K562 (cell line): ENCODE data around the gene SAMM50. TPM values are rescaled to one million over a fixed set of nuclear protein-coding genes. Genes with fewer than 3 reads are reported as not detected.

Source experiments
- CBFA2T2 ChIP-seq: fragments of 450-650 bp; conservative IDR thresholded peaks from 2 replicates; pipeline ENCODE4 v1.6.1; 2017; ENCODE audit warnings: mild to moderate bottlenecking
- CHD4 ChIP-seq: fragments of 200-600 bp; sonication (generic); IDR thresholded peaks from 3 replicates; pipeline ENCODE4 v1.6.1; 2012; ENCODE audit warnings: low read depth, mild to moderate bottlenecking, mixed read lengths, low read length, inconsistent platforms; ENCODE audit not compliant: insufficient read depth, insufficient replicate concordance, poor library complexity, severe bottlenecking
- CREBBP ChIP-seq: IDR thresholded peaks from one replicate; pipeline ENCODE4 v1.6.1; 2012; ENCODE audit warnings: low read depth, mild to moderate bottlenecking, control low read depth, inconsistent platforms, low read length
- CXXC5 ChIP-seq: fragments of 250-450 bp; sonication (Bioruptor Pico); IDR thresholded peaks from 2 replicates; pipeline ENCODE4 v1.8.0; 2022; ENCODE audit warnings: inconsistent platforms, mild to moderate bottlenecking, moderate library complexity
- DACH1 ChIP-seq: fragments of 450-650 bp; IDR thresholded peaks from 2 replicates; pipeline ENCODE4 v1.6.1; 2018; ENCODE audit not compliant: partially characterized antibody
- ELF4 ChIP-seq: fragments of 450-650 bp; formaldehyde crosslinking; IDR thresholded peaks from 2 replicates; pipeline ENCODE4 v1.4.0; 2022; ENCODE audit warnings: missing genetic modification characterization
- ERF ChIP-seq: fragments of 450-650 bp; formaldehyde crosslinking; IDR thresholded peaks from 2 replicates; pipeline ENCODE4 v1.4.0; 2020; ENCODE audit warnings: mild to moderate bottlenecking, mixed read lengths
- FOXA1 ChIP-seq: fragments of 450-650 bp; IDR thresholded peaks from 2 replicates; pipeline ENCODE4 v1.6.1; 2016; ENCODE audit warnings: mild to moderate bottlenecking, borderline replicate concordance
- HDAC3 ChIP-seq: fragments of 450-650 bp; IDR thresholded peaks from 2 replicates; pipeline ENCODE4 v1.6.1; 2018; ENCODE audit warnings: borderline replicate concordance, mild to moderate bottlenecking, moderate library complexity; ENCODE audit not compliant: partially characterized antibody
- MAFG ChIP-seq: fragments of 450-650 bp; conservative IDR thresholded peaks from 2 replicates; pipeline ENCODE4 v1.6.1; 2016; ENCODE audit warnings: missing genetic modification characterization, missing compliant biosample characterization
- MAFK ChIP-seq: IDR thresholded peaks from 2 replicates; pipeline ENCODE4 v1.6.1; 2011; ENCODE audit warnings: low read length, improper control_type of control experiment
- MTA2 ChIP-seq: fragments of 450-650 bp; IDR thresholded peaks from 2 replicates; pipeline ENCODE4 v1.6.1; 2016; ENCODE audit warnings: low read depth
- NCOA1 ChIP-seq: fragments of 450-650 bp; IDR thresholded peaks from 2 replicates; pipeline ENCODE4 v1.6.1; 2016; ENCODE audit warnings: low read depth
- NCOA4 ChIP-seq: fragments of 450-650 bp; IDR thresholded peaks from 2 replicates; pipeline ENCODE4 v1.6.1; 2018; ENCODE audit warnings: mild to moderate bottlenecking; ENCODE audit not compliant: partially characterized antibody
- NCOR1 ChIP-seq: fragments of 450-650 bp; IDR thresholded peaks from 2 replicates; pipeline ENCODE4 v1.6.1; 2016; ENCODE audit warnings: mild to moderate bottlenecking, moderate library complexity
- NEUROD1 ChIP-seq: fragments of 150-350 bp; IDR thresholded peaks from 2 replicates; pipeline ENCODE4 v1.6.1; 2014; ENCODE audit warnings: borderline replicate concordance, low read length, low read depth; ENCODE audit not compliant: partially characterized antibody
- RB1 ChIP-seq: fragments of 450-650 bp; IDR thresholded peaks from 2 replicates; pipeline ENCODE4 v1.6.1; 2017; ENCODE audit warnings: low read depth, mild to moderate bottlenecking
- RBM14 ChIP-seq: fragments of 200-400 bp; formaldehyde crosslinking; IDR thresholded peaks from 2 replicates; pipeline ENCODE4 v1.6.1; 2018; ENCODE audit warnings: low read depth, mild to moderate bottlenecking, low read length, moderate library complexity, borderline replicate concordance; ENCODE audit not compliant: insufficient read depth
- RHOXF2B ChIP-seq: fragments of 250-450 bp; sonication (Bioruptor Pico); conservative IDR thresholded peaks from 2 replicates; pipeline ENCODE4 v1.5.1; 2021
- TRIM28 ChIP-seq: fragments of 450-650 bp; IDR thresholded peaks from 2 replicates; pipeline ENCODE4 v1.6.1; 2017
- ZNF133 ChIP-seq: fragments of 250-450 bp; sonication (Bioruptor Pico); IDR thresholded peaks from 2 replicates; pipeline ENCODE4 v1.4.0; 2020; ENCODE audit warnings: mild to moderate bottlenecking
- ZNF24 ChIP-seq: fragments of 450-650 bp; IDR thresholded peaks from 2 replicates; pipeline ENCODE4 v1.6.1; 2016
- ZNF253 ChIP-seq: fragments of 250-450 bp; sonication (Bioruptor Pico); conservative IDR thresholded peaks from 2 replicates; pipeline ENCODE4 v1.6.1; 2021; ENCODE audit warnings: mild to moderate bottlenecking
- polyA plus RNA-seq, 8 experiments: library from polyadenylated mRNA; depleted of rRNA in 4 of 8; stranded (reverse) in 5 of 8; unstranded in 3 of 8; fragments of >200 nt; fragmentation: Nextera tagmentation in 2 of 8; fragmentation: Illumina TruSeq in 1 of 8; extraction: Ambion mirVana in 2 of 8; extraction: Trizol in 1 of 8; gene quantifications; 2 replicates each; pipeline versions ENCODE4 v1.2.1 to v1.2.3, GENCODE V29; 2011 to 2014; ENCODE audit warnings: inconsistent platforms in 1 of 8, missing spikeins in 1 of 8
- total RNA-seq, 7 experiments: library from RNA; depleted of rRNA in 6 of 7; stranded (reverse); fragments of >200 nt in 6 of 7; fragmentation: Illumina TruSeq in 2 of 7; extraction: Trizol in 2 of 7; gene quantifications; 2 replicates each; pipeline versions ENCODE4 v1.2.1 to v1.2.3, GENCODE V29; 2011 to 2021; ENCODE audit warnings: low replicate concordance in 1 of 7
- TF ChIP-seq, protein P1 (sequence below): fragments of 450-650 bp; formaldehyde crosslinking; IDR thresholded peaks from 2 replicates; pipeline ENCODE4 v1.4.0; 2022; ENCODE audit warnings: missing genetic modification characterization
- TF ChIP-seq, protein P2 (sequence below): sonication (generic); IDR thresholded peaks from 2 replicates; pipeline ENCODE4 v1.6.1; 2016
- TF ChIP-seq, protein P3 (sequence below): fragments of 200-800 bp; sonication (Bioruptor generic); IDR thresholded peaks from 2 replicates; pipeline ENCODE4 v1.6.1; 2017; ENCODE audit warnings: missing genetic modification characterization, missing compliant biosample characterization
- TF ChIP-seq, protein P4 (sequence below): fragments of 250-450 bp; sonication (Bioruptor Pico); IDR thresholded peaks from 2 replicates; pipeline ENCODE4 v1.8.0; 2021; ENCODE audit warnings: moderate library complexity, mild to moderate bottlenecking, inconsistent platforms

The SAMM50 gene
- total and polyA plus RNA-seq, 9 of the 15 experiments (the other 6 are each of a cell fraction or from before 2014, with no cell fraction given): 14.6 to 49.3 (median 38.1) TPM

DNA sequence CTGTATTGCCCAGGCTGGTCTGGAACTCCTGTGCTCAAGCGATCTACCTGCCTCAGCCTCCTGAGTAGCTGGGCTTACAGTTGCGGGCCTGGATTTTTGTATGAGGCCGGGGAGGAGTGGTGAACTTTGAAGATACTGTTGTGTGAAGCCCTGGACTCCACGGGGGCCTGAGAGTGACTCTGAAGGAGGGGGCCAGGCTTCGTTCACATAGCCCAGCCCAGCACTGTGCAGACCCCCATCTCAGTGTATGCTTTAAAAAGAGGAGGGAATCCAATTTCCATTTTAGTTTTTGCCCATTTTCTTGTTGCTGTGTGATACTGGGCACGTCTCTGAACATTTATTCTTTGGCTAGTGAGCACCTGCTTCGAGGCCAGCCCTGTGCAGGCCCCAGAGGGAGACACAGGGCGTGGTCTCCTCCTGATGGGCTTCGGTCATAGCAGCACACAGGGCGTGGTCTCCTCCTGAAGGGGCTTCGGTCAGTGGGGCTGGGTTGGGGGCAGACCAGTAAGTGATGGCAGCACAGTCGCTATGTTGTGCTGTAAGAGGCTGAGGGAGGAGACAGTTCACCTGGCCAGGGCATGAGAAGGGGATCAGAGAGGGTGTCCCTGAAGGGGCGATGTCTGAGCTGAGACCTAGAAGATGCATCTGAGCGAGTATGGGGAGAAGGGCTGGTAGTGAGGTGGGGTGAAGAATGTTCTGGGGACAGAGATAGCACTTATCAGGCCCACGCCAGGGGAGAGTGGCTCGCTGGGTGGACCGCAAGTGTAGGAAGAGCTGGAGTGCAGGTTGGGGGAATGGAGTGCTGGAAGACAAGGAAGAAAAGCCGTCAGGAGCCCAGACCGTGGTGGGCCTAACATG lies 14.0 kb downstream of the SAMM50 start (continued):
- TF ChIP-seq, protein P1, sequence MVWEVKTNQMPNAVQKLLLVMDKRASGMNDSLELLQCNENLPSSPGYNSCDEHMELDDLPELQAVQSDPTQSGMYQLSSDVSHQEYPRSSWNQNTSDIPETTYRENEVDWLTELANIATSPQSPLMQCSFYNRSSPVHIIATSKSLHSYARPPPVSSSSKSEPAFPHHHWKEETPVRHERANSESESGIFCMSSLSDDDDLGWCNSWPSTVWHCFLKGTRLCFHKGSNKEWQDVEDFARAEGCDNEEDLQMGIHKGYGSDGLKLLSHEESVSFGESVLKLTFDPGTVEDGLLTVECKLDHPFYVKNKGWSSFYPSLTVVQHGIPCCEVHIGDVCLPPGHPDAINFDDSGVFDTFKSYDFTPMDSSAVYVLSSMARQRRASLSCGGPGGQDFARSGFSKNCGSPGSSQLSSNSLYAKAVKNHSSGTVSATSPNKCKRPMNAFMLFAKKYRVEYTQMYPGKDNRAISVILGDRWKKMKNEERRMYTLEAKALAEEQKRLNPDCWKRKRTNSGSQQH (CRISPR knock-in tag): peak; percentile 51; the same call in 1 of the 2 replicates
- no peak for TF ChIP-seq ZNF133 (CRISPR knock-in tag)
- TF ChIP-seq MTA2: peak; percentile 96
- peak; percentile 33 for TF ChIP-seq NCOA4
- no peak for TF ChIP-seq RB1
- no peak for TF ChIP-seq MAFG (tag)
- TF ChIP-seq DACH1: no peak
- peak; percentile 39 for TF ChIP-seq HDAC3
- TF ChIP-seq, protein P2, sequence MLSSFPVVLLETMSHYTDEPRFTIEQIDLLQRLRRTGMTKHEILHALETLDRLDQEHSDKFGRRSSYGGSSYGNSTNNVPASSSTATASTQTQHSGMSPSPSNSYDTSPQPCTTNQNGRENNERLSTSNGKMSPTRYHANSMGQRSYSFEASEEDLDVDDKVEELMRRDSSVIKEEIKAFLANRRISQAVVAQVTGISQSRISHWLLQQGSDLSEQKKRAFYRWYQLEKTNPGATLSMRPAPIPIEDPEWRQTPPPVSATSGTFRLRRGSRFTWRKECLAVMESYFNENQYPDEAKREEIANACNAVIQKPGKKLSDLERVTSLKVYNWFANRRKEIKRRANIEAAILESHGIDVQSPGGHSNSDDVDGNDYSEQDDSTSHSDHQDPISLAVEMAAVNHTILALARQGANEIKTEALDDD: no peak
- TF ChIP-seq CBFA2T2: peak; percentile 92
- no peak for TF ChIP-seq ZNF253 (CRISPR knock-in tag)
- no peak for TF ChIP-seq ERF (CRISPR knock-in tag)
- TF ChIP-seq, protein P3, sequence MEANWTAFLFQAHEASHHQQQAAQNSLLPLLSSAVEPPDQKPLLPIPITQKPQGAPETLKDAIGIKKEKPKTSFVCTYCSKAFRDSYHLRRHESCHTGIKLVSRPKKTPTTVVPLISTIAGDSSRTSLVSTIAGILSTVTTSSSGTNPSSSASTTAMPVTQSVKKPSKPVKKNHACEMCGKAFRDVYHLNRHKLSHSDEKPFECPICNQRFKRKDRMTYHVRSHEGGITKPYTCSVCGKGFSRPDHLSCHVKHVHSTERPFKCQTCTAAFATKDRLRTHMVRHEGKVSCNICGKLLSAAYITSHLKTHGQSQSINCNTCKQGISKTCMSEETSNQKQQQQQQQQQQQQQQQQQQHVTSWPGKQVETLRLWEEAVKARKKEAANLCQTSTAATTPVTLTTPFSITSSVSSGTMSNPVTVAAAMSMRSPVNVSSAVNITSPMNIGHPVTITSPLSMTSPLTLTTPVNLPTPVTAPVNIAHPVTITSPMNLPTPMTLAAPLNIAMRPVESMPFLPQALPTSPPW (CRISPR knock-in tag): peak; percentile 58
- peak; percentile 77; the same call in 1 of the 2 replicates for TF ChIP-seq TRIM28
- no peak for TF ChIP-seq MAFK
- no peak for TF ChIP-seq RHOXF2B (CRISPR knock-in tag)
- no peak for TF ChIP-seq FOXA1
- TF ChIP-seq CHD4: no peak
- TF ChIP-seq NCOA1: peak; percentile 72; the same call in 1 of the 2 replicates
- no peak for TF ChIP-seq RBM14
- no peak for TF ChIP-seq CREBBP
- peak; percentile 59; the same call in 1 of the 2 replicates for TF ChIP-seq CXXC5
- no peak for TF ChIP-seq ZNF24
- TF ChIP-seq ELF4 (CRISPR knock-in tag): peak; percentile 93
- peak; percentile 95 for TF ChIP-seq NCOR1
- TF ChIP-seq, protein P4, sequence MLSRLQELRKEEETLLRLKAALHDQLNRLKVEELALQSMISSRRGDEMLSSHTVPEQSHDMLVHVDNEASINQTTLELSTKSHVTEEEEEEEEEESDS (CRISPR knock-in tag): no peak
- TF ChIP-seq NEUROD1: peak; percentile 40
